ENCODE measurements around the gene LARGE1. TPM values are rescaled to one million over a fixed set of nuclear protein-coding genes. Genes with fewer than 3 reads are reported as not detected.

LARGE1 gene
- total and polyA plus RNA-seq, 2 of the 13 experiments (the other 11 are each of a cell fraction or from before 2014, with no cell fraction given): 8.4 to 11.0 TPM

- POLR2A ChIA-PET: no interaction called here
- Histone ChIP-seq H4K20me1 (ENCODE audit: insufficient read depth, low read length) (no peaks in the 10 kb centered on the region), H2AFZ (ENCODE audit: low read length) (no peak overlapping the region), H3K27ac (ENCODE audit: extremely low read length, insufficient read depth, low read length) (no peak overlapping the region), H3K4me1 (ENCODE audit: insufficient read depth, low read length) (peaks cover 7% of the 10 kb centered on the region; the same call in 1 of the 2 replicates), H3K79me2 (ENCODE audit: insufficient read depth, low read length) (peaks cover 7% of the 10 kb centered on the region), H3K9ac (ENCODE audit: insufficient read depth, low read depth, low read length) (no peak overlapping the region), H3K9me3 (ENCODE audit: low read length) (no peaks in the 10 kb centered on the region), H3K4me2 (ENCODE audit: low read depth, low read length) (no peak overlapping the region), H3K36me3 (replicated peaks in 1 of 2; ENCODE audit: control insufficient read depth in 1 of 2, insufficient read depth in 2 of 2, low read length in 2 of 2) (no peaks in the 10 kb centered on the region; a peak in 1 of 5 replicates), H3K27me3 (ENCODE audit: control insufficient read depth in 1 of 2, insufficient read depth in 2 of 2, low read length in 2 of 2) (no peaks in the 10 kb centered on the region), H3K4me3 (replicated peaks in 1 of 3; ENCODE audit: insufficient read depth in 1 of 3, low read depth in 2 of 3, low read length in 3 of 3) (no peak overlapping the region)
- FAIRE-seq (no peak), ATAC-seq (no peak), DNase-seq (ENCODE audit: low spot score) (no peak)
- CTCF ChIA-PET (ENCODE audit: low intra/inter-chr PET ratio, low total read pairs): no interaction called here
- BruUV-seq (replicated peaks): no TSS peak
- WGBS (ENCODE audit: low lambda C conversion rate): 100% methylated on average over 2 of the region's 3 CpGs
- intact Hi-C loops (cut with micrococcal nuclease; ENCODE audit: unreplicated experiment) (no loop called here), in situ Hi-C loops (cut with HindIII; ENCODE audit: extremely low pct_ligation_motif_present, low pct_unique_long_range_greater_than_20kb) (loop anchor here (25.0 kb wide), 1 partner anchor 395 kb away; no protein-coding TSS in a partner anchor)
- TF ChIP-seq MTF1 (CRISPR knock-in tag; IDR thresholded peaks at IDR 0.05): no peak
- TF ChIP-seq RFXAP (CRISPR knock-in tag; IDR thresholded peaks at IDR 0.05; ENCODE audit: borderline replicate concordance): no peak
- no peak for TF ChIP-seq ZNF589 (CRISPR knock-in tag; conservative IDR thresholded peaks at IDR 0.05)
- no peak for TF ChIP-seq ZNF816 (CRISPR knock-in tag; IDR thresholded peaks at IDR 0.05; ENCODE audit: borderline replicate concordance)
- TF ChIP-seq JARID2 (CRISPR knock-in tag; IDR thresholded peaks at IDR 0.05; ENCODE audit: insufficient replicate concordance): no peak
- TF ChIP-seq, protein P1, sequence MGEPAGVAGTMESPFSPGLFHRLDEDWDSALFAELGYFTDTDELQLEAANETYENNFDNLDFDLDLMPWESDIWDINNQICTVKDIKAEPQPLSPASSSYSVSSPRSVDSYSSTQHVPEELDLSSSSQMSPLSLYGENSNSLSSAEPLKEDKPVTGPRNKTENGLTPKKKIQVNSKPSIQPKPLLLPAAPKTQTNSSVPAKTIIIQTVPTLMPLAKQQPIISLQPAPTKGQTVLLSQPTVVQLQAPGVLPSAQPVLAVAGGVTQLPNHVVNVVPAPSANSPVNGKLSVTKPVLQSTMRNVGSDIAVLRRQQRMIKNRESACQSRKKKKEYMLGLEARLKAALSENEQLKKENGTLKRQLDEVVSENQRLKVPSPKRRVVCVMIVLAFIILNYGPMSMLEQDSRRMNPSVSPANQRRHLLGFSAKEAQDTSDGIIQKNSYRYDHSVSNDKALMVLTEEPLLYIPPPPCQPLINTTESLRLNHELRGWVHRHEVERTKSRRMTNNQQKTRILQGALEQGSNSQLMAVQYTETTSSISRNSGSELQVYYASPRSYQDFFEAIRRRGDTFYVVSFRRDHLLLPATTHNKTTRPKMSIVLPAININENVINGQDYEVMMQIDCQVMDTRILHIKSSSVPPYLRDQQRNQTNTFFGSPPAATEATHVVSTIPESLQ (CRISPR knock-in tag; conservative IDR thresholded peaks at IDR 0.05): no peak
- no peak for TF ChIP-seq ZNF101 (CRISPR knock-in tag; IDR thresholded peaks at IDR 0.05; ENCODE audit: borderline replicate concordance, low read depth)
- TF ChIP-seq ATF7-NPFF (CRISPR knock-in tag; IDR thresholded peaks at IDR 0.05; ENCODE audit: low read depth): no peak
- TF ChIP-seq ZNF329 (CRISPR knock-in tag; IDR thresholded peaks at IDR 0.05; ENCODE audit: low read depth): no peak
- no peak for TF ChIP-seq BRCA1 (CRISPR knock-in tag; IDR thresholded peaks at IDR 0.05)
- no peak for TF ChIP-seq NKX3-1 (CRISPR knock-in tag; IDR thresholded peaks at IDR 0.05)
- TF ChIP-seq HDAC1 (CRISPR knock-in tag; IDR thresholded peaks at IDR 0.05): no peak
- no peak for TF ChIP-seq ZSCAN22 (CRISPR knock-in tag; IDR thresholded peaks at IDR 0.05)
These were observed 13.3 kb downstream of the LARGE1 start for GRCh38 chr22:33906954-33907353.
